Osteocyte (in vitro differentiated cells): ENCODE data around the gene CAMSAP1. TPM values are rescaled to one million over a fixed set of nuclear protein-coding genes. Genes with fewer than 3 reads are reported as not detected.
A peak's percentile ranks its signal among the peaks of the same experiment; 100 is the strongest.

ENCODE experiments used
- DNase-seq: peaks from one replicate; pipeline ENCODE4 v3.0.0; 2021; ENCODE audit warnings: mixed read lengths; ENCODE audit not compliant: unreplicated experiment; ENCODE audit errors: extremely low spot score
- H3K27ac Mint-ChIP-seq: one replicate; pipeline ENCODE4 v1.8.0; 2021; ENCODE audit warnings: mild to moderate bottlenecking, mixed read lengths; ENCODE audit not compliant: unreplicated experiment
- H3K27me3 Mint-ChIP-seq: one replicate; pipeline ENCODE4 v1.8.0; 2021; ENCODE audit warnings: mixed read lengths; ENCODE audit not compliant: unreplicated experiment
- H3K36me3 Mint-ChIP-seq: one replicate; pipeline ENCODE4 v1.8.0; 2021; ENCODE audit warnings: mixed read lengths; ENCODE audit not compliant: unreplicated experiment
- H3K4me1 Mint-ChIP-seq: one replicate; pipeline ENCODE4 v1.8.0; 2021; ENCODE audit warnings: mixed read lengths; ENCODE audit not compliant: unreplicated experiment
- H3K4me3 Mint-ChIP-seq: one replicate; pipeline ENCODE4 v1.8.0; 2021; ENCODE audit warnings: mild to moderate bottlenecking, moderate library complexity, mixed read lengths; ENCODE audit not compliant: unreplicated experiment
- H3K9me3 Mint-ChIP-seq: one replicate; pipeline ENCODE4 v1.8.0; 2021; ENCODE audit warnings: mixed read lengths; ENCODE audit not compliant: unreplicated experiment
- long read RNA-seq: library from polyadenylated mRNA; unstranded; transcript quantifications from one replicate; pipeline ENCODE4 v2.0.0, GENCODE V29; 2021
- total RNA-seq: library from RNA; stranded (reverse); gene quantifications from 2 replicates; pipeline ENCODE4 v1.2.1, GENCODE V29; 2021
- TF ChIP-seq, protein P1 (sequence below): fragments of 200-600 bp; sonication (generic); IDR thresholded peaks from 2 replicates; pipeline ENCODE4 v1.5.0; 2021; ENCODE audit warnings: antibody characterized with exemption, mild to moderate bottlenecking, moderate library complexity

Gene CAMSAP1, protein sequence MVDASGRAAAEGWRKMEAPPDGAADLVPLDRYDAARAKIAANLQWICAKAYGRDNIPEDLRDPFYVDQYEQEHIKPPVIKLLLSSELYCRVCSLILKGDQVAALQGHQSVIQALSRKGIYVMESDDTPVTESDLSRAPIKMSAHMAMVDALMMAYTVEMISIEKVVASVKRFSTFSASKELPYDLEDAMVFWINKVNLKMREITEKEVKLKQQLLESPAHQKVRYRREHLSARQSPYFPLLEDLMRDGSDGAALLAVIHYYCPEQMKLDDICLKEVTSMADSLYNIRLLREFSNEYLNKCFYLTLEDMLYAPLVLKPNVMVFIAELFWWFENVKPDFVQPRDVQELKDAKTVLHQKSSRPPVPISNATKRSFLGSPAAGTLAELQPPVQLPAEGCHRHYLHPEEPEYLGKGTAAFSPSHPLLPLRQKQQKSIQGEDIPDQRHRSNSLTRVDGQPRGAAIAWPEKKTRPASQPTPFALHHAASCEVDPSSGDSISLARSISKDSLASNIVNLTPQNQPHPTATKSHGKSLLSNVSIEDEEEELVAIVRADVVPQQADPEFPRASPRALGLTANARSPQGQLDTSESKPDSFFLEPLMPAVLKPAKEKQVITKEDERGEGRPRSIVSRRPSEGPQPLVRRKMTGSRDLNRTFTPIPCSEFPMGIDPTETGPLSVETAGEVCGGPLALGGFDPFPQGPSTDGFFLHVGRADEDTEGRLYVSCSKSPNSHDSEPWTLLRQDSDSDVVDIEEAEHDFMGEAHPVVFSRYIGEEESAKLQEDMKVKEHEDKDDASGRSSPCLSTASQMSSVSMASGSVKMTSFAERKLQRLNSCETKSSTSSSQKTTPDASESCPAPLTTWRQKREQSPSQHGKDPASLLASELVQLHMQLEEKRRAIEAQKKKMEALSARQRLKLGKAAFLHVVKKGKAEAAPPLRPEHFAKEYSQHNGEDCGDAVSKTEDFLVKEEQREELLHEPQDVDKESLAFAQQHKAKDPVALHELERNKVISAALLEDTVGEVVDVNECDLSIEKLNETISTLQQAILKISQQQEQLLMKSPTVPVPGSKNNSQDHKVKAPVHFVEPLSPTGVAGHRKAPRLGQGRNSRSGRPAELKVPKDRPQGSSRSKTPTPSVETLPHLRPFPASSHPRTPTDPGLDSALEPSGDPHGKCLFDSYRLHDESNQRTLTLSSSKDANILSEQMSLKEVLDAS (N-terminal part only)
- total RNA-seq, result 34.4 and 37.1 TPM in 2 replicates
- long read RNA-seq, partial matches to known transcripts, result 16 of 32 reads
- long read RNA-seq, other reads (novel, unspliced or antisense), result 16 of 32 reads

DNA sequence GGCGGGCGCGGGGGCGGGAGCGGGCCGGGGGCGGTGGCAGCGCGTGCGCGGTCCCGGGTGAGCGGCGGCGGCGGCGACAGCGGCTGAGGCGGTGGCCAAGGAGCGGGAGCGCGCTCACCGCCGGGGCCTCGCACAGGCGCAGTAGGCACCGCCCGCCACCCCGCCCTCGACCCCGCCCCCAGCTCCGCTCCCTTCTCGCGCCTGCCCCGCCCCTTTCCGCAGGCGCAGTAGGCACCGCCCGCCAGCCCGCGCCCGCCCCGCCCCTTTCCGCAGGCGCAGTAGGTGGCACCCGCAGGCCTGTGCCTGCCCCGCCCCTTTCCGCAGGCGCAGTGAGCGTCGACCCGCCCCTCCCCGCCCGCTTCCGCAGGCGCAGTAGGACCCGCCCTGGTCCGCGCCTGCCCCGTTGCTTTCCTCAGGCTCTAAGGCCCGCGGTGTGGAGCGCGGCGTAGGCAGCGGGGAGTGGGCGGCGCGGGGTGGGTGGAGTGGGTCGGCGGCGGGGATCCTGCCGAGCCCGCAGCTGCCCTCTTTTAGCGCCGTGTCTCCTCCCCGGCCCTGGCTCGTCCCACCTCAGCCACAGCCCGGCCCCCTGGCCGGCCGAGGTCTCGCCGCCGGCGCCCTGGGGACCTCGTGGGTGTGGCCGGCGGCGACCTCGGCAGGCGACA lies at the start of gene CAMSAP1:
CAMSAP1 (minus strand) TSS at position 116 of the 662 bp plus-strand sequence. CDS start 387 bp downstream, outside the sequence.
- TF ChIP-seq, protein P1, sequence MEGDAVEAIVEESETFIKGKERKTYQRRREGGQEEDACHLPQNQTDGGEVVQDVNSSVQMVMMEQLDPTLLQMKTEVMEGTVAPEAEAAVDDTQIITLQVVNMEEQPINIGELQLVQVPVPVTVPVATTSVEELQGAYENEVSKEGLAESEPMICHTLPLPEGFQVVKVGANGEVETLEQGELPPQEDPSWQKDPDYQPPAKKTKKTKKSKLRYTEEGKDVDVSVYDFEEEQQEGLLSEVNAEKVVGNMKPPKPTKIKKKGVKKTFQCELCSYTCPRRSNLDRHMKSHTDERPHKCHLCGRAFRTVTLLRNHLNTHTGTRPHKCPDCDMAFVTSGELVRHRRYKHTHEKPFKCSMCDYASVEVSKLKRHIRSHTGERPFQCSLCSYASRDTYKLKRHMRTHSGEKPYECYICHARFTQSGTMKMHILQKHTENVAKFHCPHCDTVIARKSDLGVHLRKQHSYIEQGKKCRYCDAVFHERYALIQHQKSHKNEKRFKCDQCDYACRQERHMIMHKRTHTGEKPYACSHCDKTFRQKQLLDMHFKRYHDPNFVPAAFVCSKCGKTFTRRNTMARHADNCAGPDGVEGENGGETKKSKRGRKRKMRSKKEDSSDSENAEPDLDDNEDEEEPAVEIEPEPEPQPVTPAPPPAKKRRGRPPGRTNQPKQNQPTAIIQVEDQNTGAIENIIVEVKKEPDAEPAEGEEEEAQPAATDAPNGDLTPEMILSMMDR, result no peak
- H3K4me1 Mint-ChIP-seq, result peaks cover 41% of the 10 kb centered on the region
- H3K9me3 Mint-ChIP-seq, result peaks cover 15% of the 10 kb centered on the region
- H3K27me3 Mint-ChIP-seq, result no peaks in the 10 kb centered on the region
- H3K4me3 Mint-ChIP-seq, result peak within 1 kb of the TSS; percentile 80
- DNase-seq, result peak; percentile 99
- peaks cover 26% of the 10 kb centered on the region for H3K36me3 Mint-ChIP-seq
- peak within 1 kb of the TSS; percentile 77 for H3K27ac Mint-ChIP-seq

DNA sequence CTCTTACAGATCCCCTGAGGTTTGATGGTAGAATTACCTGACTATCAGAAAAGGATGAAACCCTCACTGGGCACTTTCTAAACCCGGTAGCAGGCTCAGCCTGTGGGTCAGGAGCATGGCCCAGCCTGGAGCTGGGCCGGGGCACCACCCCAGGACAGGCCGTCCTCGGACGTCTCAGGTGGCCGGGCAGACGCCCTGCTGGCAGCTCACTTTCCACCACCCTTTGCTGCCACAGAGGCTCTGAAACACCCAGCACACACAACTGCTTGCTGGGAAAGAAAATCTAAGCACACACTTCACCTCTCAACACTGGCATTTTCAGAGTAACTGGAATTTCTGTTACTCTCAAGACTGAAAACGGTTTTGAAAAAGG lies 49.4 kb upstream of the CAMSAP1 start:
- no peak for DNase-seq
- H3K36me3 Mint-ChIP-seq, result peaks cover 15% of the 10 kb centered on the region
- H3K9me3 Mint-ChIP-seq, result no peaks in the 10 kb centered on the region
- H3K27ac Mint-ChIP-seq, result no peak overlapping the region
- TF ChIP-seq, protein P1, result no peak
- H3K4me3 Mint-ChIP-seq, result no peak overlapping the region
- peaks cover 21% of the 10 kb centered on the region for H3K4me1 Mint-ChIP-seq
- no peaks in the 10 kb centered on the region for H3K27me3 Mint-ChIP-seq

DNA sequence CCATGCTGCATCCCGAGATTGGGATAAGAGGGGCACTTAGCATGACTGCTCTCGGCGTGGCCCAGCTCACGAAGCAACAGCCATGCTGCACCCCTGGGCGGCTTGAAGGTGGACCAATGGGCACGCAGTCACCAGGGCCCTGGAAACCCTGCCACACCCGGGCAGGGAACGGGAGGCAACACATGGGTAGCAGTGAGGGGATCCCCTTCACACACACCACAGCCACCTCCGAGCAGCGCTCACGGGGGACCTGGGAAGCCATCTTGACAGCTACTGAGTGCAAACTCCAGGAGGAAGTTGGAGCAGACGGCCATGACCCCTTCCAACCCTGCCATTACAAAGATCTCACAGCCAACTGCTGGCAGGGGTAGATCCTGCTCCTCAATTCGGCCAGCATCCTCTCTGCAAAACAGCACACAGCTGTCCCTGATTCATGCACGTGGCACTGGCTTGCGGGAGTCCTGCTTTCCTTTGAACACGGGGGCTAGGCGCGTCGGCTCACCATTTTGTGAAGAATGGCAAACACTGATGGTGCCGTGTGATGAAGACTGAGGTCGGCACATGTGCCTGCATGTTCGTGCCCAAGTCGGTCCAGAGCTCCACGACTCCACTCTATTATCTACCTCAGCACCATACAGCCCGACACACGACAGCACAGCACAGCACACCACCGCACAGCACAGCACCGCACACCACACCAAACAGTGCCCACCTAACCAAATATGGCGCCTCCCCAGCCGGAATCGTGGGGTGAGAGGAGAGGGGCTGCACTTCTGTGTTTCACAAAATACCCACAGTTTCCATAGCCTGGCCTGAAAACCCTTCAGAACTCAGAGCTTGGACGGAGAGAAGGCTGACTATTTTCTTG lies 48.8 kb upstream of the CAMSAP1 start:
- Mint-ChIP-seq H3K9me3 (no peaks in the 10 kb centered on the region), H3K27me3 (no peaks in the 10 kb centered on the region), H3K4me3 (no peak overlapping the region), H3K27ac (no peak overlapping the region), H3K36me3 (peaks cover 15% of the 10 kb centered on the region), H3K4me1 (peaks cover 17% of the 10 kb centered on the region)
- TF ChIP-seq, protein P1, result no peak
- no peak for DNase-seq

DNA sequence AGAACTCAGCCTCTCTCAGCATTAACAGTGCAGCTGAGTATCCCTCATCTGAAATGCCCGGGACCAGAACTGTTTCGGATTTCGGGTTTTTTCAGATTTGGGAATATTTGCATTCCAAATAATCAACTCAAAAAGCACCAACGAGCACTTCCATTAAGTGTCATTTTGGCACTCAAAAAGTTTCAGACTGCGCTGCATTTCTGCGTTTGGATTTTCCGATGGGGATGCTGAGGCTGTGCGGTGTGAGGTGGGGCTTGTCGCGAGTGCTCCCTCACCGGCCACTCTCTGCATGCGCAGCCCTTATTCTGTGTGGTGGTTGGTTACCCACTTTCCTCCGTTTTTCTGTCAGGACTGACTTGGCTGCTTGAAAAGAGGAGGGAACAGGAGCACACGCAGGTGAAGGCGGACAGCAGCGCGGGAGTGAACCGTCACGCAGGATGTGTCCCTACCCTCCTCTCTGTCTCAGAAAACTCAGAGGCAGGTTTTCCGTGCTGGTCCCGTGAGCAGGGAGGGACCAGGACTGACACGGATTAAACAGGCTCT lies 45.4 kb upstream of the CAMSAP1 start:
- H3K4me1 Mint-ChIP-seq, result peaks cover 11% of the 10 kb centered on the region
- H3K9me3 Mint-ChIP-seq, result no peaks in the 10 kb centered on the region
- TF ChIP-seq, protein P1, result no peak
- H3K4me3 Mint-ChIP-seq, result no peak overlapping the region
- H3K27ac Mint-ChIP-seq, result peak overlapping the region; percentile 78
- DNase-seq, result no peak
- peaks cover 25% of the 10 kb centered on the region for H3K36me3 Mint-ChIP-seq
- no peaks in the 10 kb centered on the region for H3K27me3 Mint-ChIP-seq
